Tibial artery (tissue), 4 donors: ENCODE measurements around the gene CNGB1.
"Not testable (repeated sequence)": the region's sequence is repeated elsewhere in the genome, so short reads cannot be mapped to it uniquely, and the experiment has no call there.

Experiments used
- DNase-seq, 2 donors: peaks; one replicate each; pipeline ENCODE4 v3.0.0-alpha.2; 2019
- H3K27ac ChIP-seq, 2 donors: fragments of 200-600 bp; sonication (generic) in 1 of 2; 1 replicate in 1 of 2; 2 replicates in 1 of 2; pipeline ENCODE4 v1.5.1; 2018 to 2019; ENCODE audit warnings: mild to moderate bottlenecking in 1 of 2
- H3K27me3 ChIP-seq, 2 donors: fragments of 200-600 bp; sonication (generic) in 1 of 2; one replicate each; pipeline versions ENCODE4 v1.5.1 to v1.6.0; 2016 to 2019
- H3K36me3 ChIP-seq, 3 donors: fragments of 200-600 bp; sonication (generic) in 2 of 3; one replicate each; pipeline ENCODE4 v1.5.1; 2016 to 2019; ENCODE audit warnings: mild to moderate bottlenecking in 2 of 3
- H3K4me1 ChIP-seq, 4 donors: fragments of 200-600 bp; sonication (generic) in 2 of 4; 1 replicate in 3 of 4; 2 replicates in 1 of 4; pipeline ENCODE4 v1.5.1; 2016 to 2019
- H3K4me3 ChIP-seq, 2 donors: fragments of 200-600 bp; sonication (generic) in 1 of 2; 1 replicate in 1 of 2; 2 replicates in 1 of 2; pipeline ENCODE4 v1.5.1; 2018 to 2019; ENCODE audit warnings: mild to moderate bottlenecking in 2 of 2
- H3K9me3 ChIP-seq, 3 donors: fragments of 200-600 bp; sonication (generic) in 1 of 3; one replicate each; pipeline ENCODE4 v1.5.1; 2016 to 2019
- intact Hi-C: fragments of 100-400 bp; cut with DNase I; formaldehyde crosslinking; loops from one replicate; pipeline ENCODE4 v1.15.0; 2023; ENCODE audit warnings: low total_unique reads
- TF ChIP-seq, protein P1 (sequence below), 2 experiments: fragments of 200-600 bp in 1 of 2; fragments of 450-650 bp in 1 of 2; IDR thresholded peaks; one replicate each; pipeline ENCODE4 v1.5.1; 2017 to 2019; ENCODE audit warnings: antibody characterized with exemption in 2 of 2, mild to moderate bottlenecking in 1 of 2, moderate library complexity in 1 of 2

Gene CNGB1

DNA sequence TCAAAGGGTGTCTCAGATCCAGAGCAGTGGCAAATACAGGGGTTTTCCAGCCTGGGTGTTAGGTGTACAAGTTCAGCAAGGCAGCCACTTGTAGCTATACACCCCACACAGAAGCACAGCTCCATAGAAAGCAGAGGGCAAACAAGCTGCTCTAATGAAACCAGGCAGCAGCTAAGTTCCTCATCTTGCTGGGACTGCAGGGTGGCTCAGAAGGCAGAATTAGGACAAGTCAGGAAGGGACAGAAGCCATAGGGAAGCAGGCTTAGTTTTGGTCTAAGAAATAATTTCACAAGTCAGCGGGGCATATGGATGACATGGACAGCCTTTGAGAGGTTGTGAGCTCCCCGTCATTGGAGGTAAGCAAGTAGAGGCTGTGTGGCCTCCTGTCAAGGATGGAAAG lies 23.7 kb downstream of the CNGB1 start:
- H3K27ac ChIP-seq = no peak overlapping the region
- TF ChIP-seq, protein P1, sequence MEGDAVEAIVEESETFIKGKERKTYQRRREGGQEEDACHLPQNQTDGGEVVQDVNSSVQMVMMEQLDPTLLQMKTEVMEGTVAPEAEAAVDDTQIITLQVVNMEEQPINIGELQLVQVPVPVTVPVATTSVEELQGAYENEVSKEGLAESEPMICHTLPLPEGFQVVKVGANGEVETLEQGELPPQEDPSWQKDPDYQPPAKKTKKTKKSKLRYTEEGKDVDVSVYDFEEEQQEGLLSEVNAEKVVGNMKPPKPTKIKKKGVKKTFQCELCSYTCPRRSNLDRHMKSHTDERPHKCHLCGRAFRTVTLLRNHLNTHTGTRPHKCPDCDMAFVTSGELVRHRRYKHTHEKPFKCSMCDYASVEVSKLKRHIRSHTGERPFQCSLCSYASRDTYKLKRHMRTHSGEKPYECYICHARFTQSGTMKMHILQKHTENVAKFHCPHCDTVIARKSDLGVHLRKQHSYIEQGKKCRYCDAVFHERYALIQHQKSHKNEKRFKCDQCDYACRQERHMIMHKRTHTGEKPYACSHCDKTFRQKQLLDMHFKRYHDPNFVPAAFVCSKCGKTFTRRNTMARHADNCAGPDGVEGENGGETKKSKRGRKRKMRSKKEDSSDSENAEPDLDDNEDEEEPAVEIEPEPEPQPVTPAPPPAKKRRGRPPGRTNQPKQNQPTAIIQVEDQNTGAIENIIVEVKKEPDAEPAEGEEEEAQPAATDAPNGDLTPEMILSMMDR (IDR thresholded peaks at IDR 0.05) = no peak
- H3K27me3 ChIP-seq = peaks cover 0 to 30% of the 10 kb centered on the region in 2 donors
- H3K9me3 ChIP-seq = no peaks in the 10 kb centered on the region
- H3K4me3 ChIP-seq = no peak overlapping the region
- H3K36me3 ChIP-seq = no peaks in the 10 kb centered on the region
- H3K4me1 ChIP-seq = no peaks in the 10 kb centered on the region
- intact Hi-C loops = no loop called here
- DNase-seq = no peak

DNA sequence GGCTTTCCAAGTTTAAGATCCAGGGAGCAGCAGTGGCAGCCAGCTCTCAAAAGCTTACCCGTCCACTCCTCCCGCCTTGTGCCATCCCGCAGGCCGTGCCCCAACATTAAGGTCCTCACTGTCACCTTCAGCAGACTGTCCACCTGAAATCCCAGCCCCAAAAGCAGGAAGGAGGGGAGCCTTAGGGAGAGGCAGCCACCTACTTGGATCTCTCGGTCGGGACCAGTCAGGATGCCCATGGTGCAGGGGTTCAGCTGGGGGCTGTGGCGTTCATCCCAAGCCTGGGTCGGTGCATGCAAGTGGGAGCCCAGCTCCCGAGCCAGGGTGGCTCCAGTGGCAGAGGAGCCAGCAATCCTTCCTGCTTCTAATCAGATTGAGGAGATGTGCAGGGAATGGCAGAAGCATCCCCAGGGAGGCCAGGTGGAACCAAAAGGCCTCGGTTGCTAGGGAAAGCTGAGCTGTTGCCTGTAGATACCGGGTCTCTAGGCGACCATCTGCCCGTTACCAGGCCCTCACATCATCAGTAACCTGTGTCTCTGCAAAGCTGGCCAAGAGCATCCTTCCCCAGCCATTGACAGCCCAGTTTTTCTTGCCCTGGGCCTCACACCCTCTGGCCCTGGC lies 24.6 kb downstream of the CNGB1 start:
- TF ChIP-seq, protein P1 (IDR thresholded peaks at IDR 0.05) = no peak
- Histone ChIP-seq H3K4me1 (no peaks in the 10 kb centered on the region), H3K27ac (no peak overlapping the region), H3K4me3 (no peak overlapping the region), H3K27me3 (peaks cover 0 to 23% of the 10 kb centered on the region in 2 donors), H3K36me3 (no peaks in the 10 kb centered on the region), H3K9me3 (no peaks in the 10 kb centered on the region)
- intact Hi-C loops = no loop called here
- no peak for DNase-seq

DNA sequence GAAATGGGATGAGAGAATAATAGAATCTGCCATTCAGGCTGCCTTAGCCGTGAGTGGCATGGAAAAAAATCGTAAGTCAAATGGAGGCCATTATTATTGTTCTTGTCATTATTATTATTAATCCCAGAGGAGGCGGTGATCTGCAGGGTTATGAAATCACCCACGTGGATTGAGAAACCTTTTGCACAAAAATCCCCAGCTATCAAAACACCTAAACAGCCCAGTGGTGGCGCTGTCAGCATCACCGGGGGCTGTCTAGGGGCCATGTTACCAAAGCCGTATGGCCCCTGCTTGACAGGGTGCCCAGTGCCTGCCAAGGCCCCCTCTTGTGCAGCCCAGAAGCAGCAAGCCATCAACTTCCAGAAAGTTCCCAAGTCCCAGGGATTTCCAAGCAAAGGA lies 25.2 kb downstream of the CNGB1 start:
- Histone ChIP-seq H3K36me3 (no peaks in the 10 kb centered on the region), H3K9me3 (no peaks in the 10 kb centered on the region), H3K4me1 (no peaks in the 10 kb centered on the region), H3K27me3 (peaks cover 0 to 22% of the 10 kb centered on the region in 2 donors), H3K27ac (no peak overlapping the region), H3K4me3 (no peak overlapping the region)
- intact Hi-C loops = no loop called here
- TF ChIP-seq, protein P1 (IDR thresholded peaks at IDR 0.05) = no peak
- no peak for DNase-seq

DNA sequence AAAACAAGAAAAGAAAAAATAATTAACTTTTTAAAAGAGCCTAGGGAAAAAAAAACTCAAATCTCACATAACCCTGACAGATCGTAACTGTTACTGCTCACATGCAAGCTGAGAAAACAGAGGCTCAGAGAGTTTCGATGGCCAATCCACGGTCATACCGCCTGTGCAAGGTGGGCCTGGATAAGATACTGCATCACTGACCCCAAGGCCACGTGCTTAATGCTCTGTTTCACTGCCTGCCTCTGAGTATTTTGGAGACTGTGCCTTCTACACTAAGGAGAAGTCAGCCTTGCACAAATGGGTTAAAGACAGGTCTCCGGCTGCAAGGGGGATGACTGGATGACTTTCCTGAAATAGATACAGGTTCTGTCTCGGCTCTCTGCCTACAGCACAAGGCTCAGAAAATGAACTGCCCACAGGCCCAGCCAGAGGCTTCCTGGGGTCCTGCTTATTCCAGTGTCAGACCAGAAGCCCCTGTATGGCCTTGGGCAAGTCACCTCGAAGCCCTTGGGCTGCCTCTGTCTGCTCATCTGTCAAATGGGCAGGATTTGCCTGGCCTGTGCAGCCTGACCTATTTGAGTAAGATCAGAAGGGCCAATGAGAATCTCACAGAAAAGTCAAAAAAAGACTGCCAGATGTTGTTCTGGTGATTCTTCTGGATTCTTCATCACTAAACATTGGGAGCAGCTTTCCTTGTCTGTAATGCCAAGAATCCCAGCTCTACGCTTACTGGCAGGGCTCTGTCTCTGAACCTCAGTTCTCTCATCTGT lies 25.8 kb downstream of the CNGB1 start:
- H3K27ac ChIP-seq = no peak overlapping the region
- H3K36me3 ChIP-seq = no peaks in the 10 kb centered on the region
- no peak overlapping the region for H3K4me3 ChIP-seq
- no peaks in the 10 kb centered on the region for H3K9me3 ChIP-seq
- no peak for DNase-seq
- H3K4me1 ChIP-seq = no peaks in the 10 kb centered on the region
- TF ChIP-seq, protein P1 (IDR thresholded peaks at IDR 0.05) = no peak
- peaks cover 0 to 22% of the 10 kb centered on the region in 2 donors for H3K27me3 ChIP-seq
- intact Hi-C loops = no loop called here

DNA sequence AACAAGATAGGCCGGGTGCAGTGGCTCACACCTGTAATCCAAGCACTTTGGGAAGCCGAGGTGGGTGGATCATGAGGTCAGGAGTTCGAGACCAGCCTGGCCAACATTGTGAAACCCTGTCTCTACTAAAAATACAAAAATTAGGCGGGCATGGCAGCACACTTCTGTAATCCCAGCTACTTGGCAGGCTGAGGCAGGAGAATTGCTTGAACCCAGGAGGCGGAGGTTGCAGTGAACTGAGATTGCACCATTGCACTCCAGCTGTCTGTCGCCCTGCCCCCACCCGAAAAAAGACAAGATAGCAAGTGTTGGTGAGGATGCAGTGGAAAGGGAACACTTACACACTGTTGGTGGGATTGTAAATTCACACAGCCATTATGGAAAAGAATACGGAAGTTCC lies 27.5 kb downstream of the CNGB1 start:
- H3K27ac ChIP-seq, H3K9me3 ChIP-seq, DNase-seq, H3K4me3 ChIP-seq, intact Hi-C loops, H3K36me3 ChIP-seq: not testable (repeated sequence)
- H3K4me1 ChIP-seq = peaks cover 0 to 13% (median 0%) of the 10 kb centered on the region in 4 donors
- peaks cover 0 to 27% of the 10 kb centered on the region in 2 donors for H3K27me3 ChIP-seq

DNA sequence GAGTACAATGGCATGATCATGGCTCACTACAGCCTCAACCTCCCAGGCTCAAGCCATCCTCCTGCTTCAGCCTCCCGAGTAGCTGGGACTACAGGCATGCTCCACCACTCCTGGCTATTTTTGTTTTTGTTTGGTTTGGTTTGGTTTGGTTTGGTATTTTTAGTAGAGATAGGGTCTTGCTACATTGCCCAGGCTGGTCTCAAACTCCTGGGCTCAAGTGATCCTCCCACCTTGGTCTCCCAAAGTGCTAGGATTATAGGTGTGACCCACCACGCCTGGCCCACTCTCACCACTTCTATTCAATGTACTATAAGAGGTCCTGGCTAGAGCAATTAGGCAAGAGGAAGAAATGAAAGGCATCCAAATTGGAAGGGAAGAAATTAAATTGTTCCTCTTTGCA lies 29.0 kb downstream of the CNGB1 start:
- H3K27ac ChIP-seq, intact Hi-C loops, H3K9me3 ChIP-seq, H3K4me3 ChIP-seq, DNase-seq, H3K36me3 ChIP-seq: not testable (repeated sequence)
- H3K4me1 ChIP-seq = peaks cover 0 to 13% (median 0%) of the 10 kb centered on the region in 4 donors
- peaks cover 0 to 32% of the 10 kb centered on the region in 2 donors for H3K27me3 ChIP-seq
